ENCODE data around the gene PRKCG. TPM values are rescaled to one million over a fixed set of nuclear protein-coding genes. Genes with fewer than 3 reads are reported as not detected.

The PRKCG gene
- total RNA-seq, 6 experiments from 2014 or later = 0.23 to 0.28 TPM; not detected in 4

GRCh38 chr19:53897459-53897858 lies 15.5 kb downstream of the PRKCG start:
- Mint-ChIP-seq H3K4me3 (no peak overlapping the region), H3K27me3 (ENCODE audit: insufficient read depth) (peaks cover 36% of the 10 kb centered on the region), H3K36me3 (ENCODE audit: low read depth) (no peaks in the 10 kb centered on the region), H3K27ac (no peak overlapping the region), H3K4me1 (ENCODE audit: low read depth) (no peaks in the 10 kb centered on the region), H3K9me3 (no peaks in the 10 kb centered on the region)
- DNase-seq = no peak
- TF ChIP-seq CTCF (IDR thresholded peaks at IDR 0.05) = no peak

- no peak overlapping the region for H3K27ac Mint-ChIP-seq
- H3K4me1 Mint-ChIP-seq (ENCODE audit: low read depth) = no peaks in the 10 kb centered on the region
- no peak for TF ChIP-seq CTCF (IDR thresholded peaks at IDR 0.05)
- no peaks in the 10 kb centered on the region for H3K9me3 Mint-ChIP-seq
- peaks cover 29% of the 10 kb centered on the region for H3K27me3 Mint-ChIP-seq (ENCODE audit: insufficient read depth)
- no peaks in the 10 kb centered on the region for H3K36me3 Mint-ChIP-seq (ENCODE audit: low read depth)
- H3K4me3 Mint-ChIP-seq = no peak overlapping the region
- no peak for DNase-seq
Measured at GRCh38 chr19:53898166-53898565, 16.2 kb downstream of the PRKCG start.

GRCh38 chr19:53898636-53899341 lies 16.8 kb downstream of the PRKCG start:
- no peak overlapping the region for H3K27ac Mint-ChIP-seq
- TF ChIP-seq CTCF (IDR thresholded peaks at IDR 0.05) = no peak
- DNase-seq = no peak
- no peaks in the 10 kb centered on the region for H3K9me3 Mint-ChIP-seq
- H3K4me1 Mint-ChIP-seq (ENCODE audit: low read depth) = no peaks in the 10 kb centered on the region
- peaks cover 28% of the 10 kb centered on the region for H3K27me3 Mint-ChIP-seq (ENCODE audit: insufficient read depth)
- H3K36me3 Mint-ChIP-seq (ENCODE audit: low read depth) = no peaks in the 10 kb centered on the region
- H3K4me3 Mint-ChIP-seq = no peak overlapping the region

GRCh38 chr19:53900191-53900860 lies 18.3 kb downstream of the PRKCG start:
- no peak for TF ChIP-seq CTCF (IDR thresholded peaks at IDR 0.05)
- no peak for DNase-seq
- peaks cover 26% of the 10 kb centered on the region for H3K27me3 Mint-ChIP-seq (ENCODE audit: insufficient read depth)

GRCh38 chr19:53903055-53903680 lies 21.2 kb downstream of the PRKCG start:
- no peak for TF ChIP-seq CTCF (IDR thresholded peaks at IDR 0.05)
- peak; percentile 22 for DNase-seq
- Mint-ChIP-seq H3K4me1 (ENCODE audit: low read depth) (peaks cover 17% of the 10 kb centered on the region), H3K27ac (no peak overlapping the region), H3K4me3 (no peak overlapping the region), H3K36me3 (ENCODE audit: low read depth) (no peaks in the 10 kb centered on the region), H3K9me3 (no peaks in the 10 kb centered on the region), H3K27me3 (ENCODE audit: insufficient read depth) (peaks cover 33% of the 10 kb centered on the region)

More at GRCh38 chr19:53900191-53900860, 18.3 kb downstream of the PRKCG start:
- Mint-ChIP-seq H3K4me1 (ENCODE audit: low read depth) (no peaks in the 10 kb centered on the region), H3K27ac (no peak overlapping the region), H3K9me3 (no peaks in the 10 kb centered on the region), H3K36me3 (ENCODE audit: low read depth) (no peaks in the 10 kb centered on the region), H3K4me3 (no peak overlapping the region)
